ENCODE data around the gene DOCK2.

Gene DOCK2

DNA sequence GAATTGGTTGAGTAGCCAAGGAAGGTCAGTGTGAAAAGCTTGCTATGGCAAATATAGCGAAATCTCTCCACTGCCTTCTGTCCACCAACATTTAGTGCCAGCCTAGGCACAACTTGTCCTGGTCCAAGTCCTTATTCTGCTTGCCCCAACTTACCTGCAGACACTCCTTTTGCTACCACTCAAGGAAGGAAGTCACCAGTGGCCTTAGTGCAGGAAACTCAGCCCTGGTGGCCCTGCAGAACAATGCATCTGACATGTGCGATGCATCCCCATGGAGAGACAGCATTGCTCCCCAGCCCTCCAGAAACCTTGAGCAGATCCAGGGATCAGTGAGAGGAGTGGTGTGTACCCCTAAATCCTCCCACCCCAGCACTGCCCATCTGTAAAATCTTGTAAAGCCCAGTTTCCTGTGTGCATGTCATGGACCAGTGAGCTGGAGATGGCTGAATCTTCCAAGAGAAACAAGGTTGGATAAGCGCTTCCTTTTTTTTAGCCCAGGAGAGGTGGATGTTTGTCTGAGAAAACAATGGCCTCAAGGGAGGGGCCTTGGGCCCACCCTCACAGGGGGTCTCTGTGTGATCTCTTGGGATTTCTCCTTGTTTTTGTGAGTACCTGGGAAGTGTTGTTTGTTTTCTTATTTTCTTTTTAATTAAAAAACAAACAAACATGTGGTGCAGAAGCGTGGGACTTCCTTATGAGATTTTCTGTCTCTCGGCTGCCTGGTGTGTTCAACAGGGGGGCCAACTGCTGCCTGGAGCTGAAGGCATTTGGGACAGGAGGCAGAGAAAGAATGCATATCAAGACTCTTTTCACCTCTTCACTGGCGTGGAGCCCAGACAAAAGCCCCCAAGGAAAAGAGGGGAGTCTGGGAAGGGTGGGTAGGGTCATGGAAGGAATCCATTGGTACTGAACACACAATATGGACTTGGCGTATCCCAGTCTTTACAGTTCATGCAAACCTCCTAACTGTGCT lies 472.3 kb downstream of the DOCK2 start:
- DNase-seq = no peak

DNA sequence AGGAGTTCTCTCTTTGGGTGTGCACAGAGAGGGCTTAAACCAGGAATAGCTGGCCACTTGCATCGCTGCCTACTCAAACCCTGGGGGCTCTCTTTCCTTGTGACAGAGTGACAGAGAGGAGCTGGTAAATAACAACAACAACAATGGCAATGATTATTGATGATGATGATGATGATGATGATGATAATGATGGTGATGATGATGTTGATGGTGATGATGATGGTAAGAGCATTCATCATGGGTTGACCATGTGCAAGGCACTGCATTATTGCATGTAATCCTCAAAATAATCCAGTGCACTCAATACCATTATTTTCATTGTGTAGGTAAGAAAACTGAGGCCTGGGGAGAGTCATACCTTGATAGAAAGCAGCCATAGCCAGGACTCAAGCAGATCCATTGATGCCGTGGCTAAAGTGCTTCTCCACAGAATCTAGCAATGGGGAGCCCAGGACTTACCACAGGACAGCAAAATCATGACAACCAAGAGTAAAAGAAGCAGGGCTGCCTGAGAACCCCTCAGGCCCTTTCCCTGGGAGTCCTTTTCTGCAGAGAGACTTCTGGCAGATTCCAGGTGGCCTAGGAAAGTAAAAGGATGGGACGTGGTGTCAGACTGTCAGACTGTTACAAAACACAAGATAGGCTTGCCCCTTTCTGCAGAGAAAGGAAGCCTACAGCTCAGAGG lies 473.5 kb downstream of the DOCK2 start:
- no peak for DNase-seq

GRCh38 chr5:170111088-170111785 lies 474.2 kb downstream of the DOCK2 start:
- DNase-seq = no peak

- no peak for DNase-seq
Measured at GRCh38 chr5:170112876-170113521, 475.9 kb downstream of the DOCK2 start.

DNA sequence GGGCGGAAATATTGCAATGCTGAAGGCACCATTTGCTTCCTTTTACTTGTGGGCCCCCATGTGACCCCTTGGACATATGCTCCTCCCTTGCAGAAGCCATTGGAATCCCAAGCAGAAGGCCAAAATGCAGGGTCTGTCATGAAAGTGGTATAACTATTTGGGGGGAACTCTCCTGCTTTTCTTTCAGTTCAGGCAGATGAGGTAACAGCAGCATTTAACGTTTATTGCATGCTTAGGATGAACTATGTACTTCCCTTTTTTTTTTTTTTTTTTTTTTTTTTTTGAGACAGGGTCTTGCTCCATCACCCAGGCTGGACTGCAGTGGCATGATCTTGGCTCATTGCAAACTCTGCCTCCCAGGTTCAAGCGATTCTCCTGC lies 476.4 kb downstream of the DOCK2 start:
- no peak for DNase-seq

DNA sequence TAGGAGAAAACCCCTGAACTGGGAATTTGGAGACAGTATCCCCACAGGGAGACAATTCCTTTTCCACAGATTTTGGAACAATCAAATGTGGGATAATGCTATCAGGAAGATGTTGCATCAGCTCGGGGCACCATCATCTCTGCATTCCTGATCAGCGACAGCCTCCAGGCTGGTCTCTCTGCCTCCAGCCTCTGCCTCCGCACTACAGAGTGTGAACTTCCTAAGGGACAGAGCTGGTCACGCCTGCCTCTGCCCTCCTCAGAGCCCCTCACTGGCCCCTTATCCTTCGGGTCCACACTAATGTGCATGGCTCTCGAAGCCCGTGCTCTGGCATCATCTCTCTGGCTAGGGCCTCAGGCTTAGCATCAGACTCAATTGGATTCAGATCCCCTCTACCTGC lies 477.2 kb downstream of the DOCK2 start:
- no peak for DNase-seq

DNA sequence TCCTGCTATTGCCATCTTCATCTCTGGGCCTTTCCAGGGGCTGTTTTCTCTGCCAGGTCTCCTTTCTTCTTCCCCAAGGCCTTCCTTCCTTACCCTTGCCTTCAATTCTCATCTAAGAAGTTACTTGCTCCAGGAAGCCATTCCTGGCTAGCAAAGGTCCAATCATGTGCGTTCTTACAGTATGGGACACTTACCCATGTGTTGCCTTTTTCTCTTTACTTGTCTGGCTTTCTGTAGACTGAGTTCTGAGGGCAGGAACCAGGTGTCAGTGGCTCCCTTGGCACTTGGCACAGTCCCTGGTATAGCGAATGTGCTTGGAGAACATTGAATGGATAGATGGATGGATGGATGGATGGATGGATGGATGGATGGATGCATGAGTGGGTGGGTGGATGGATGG lies 478.9 kb downstream of the DOCK2 start:
- no peak for DNase-seq

- no peak for DNase-seq
Measured at GRCh38 chr5:170117736-170118135, 480.7 kb downstream of the DOCK2 start.

DNA sequence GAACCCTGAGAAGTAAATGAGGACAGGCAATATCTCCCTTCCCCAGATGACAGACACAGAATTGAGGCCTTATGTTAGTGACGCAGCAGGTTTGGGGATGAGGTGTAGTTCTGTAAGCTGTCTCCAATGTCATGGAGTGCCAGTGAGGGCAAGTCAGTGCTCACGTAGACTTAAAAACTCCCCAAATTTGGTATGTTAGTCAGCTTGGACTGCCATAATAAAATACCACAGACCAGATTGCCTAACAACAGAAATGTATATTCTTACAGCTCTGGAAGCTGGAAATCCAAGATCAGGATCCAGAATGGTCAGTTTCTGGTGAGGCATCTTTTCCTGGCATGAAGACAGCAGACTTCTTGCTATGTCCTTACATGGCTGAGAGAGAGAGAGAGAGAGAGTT lies 483.5 kb downstream of the DOCK2 start:
- no peak for DNase-seq

DNA sequence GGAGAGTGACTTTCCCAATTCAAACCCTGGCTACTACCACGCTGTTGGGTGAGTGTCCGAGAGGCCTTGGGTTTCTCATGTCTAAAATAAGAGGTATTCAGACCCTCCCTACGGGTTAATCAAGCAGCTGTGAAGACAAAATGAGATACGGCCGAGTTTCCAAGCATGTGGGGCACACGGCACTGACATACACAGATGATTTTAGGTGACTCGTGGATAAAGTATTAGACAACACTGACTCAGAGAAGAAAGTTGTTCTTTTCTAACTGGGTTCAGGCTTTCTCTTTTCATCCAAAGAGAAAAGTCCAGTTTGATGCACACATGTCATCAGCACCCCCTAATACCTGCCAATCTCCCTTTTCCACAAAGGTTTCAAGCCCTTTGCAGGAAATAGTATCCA lies 484.2 kb downstream of the DOCK2 start:
- DNase-seq = no peak

- no peak for DNase-seq
Measured at GRCh38 chr5:170126061-170126460, 489.0 kb downstream of the DOCK2 start.

DNA sequence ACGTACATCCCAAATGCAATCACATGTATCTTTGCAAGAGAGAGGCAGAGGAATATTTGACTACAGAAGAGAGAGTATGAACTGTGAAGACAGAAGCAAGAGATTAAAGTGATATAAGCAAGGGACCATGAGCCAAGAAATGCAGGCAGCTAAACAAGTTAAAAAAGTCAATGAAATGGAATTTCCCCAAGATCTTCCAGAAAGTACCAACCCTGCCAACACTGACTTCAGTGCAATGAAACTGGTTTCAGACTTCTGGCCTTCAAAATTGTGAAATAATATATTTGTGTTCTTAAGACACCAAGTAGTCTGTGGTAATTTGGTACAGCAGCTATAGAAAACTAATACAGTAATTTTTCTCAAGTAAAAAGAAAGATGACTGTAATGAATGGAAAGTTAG lies 489.6 kb downstream of the DOCK2 start:
- DNase-seq = no peak

DNA sequence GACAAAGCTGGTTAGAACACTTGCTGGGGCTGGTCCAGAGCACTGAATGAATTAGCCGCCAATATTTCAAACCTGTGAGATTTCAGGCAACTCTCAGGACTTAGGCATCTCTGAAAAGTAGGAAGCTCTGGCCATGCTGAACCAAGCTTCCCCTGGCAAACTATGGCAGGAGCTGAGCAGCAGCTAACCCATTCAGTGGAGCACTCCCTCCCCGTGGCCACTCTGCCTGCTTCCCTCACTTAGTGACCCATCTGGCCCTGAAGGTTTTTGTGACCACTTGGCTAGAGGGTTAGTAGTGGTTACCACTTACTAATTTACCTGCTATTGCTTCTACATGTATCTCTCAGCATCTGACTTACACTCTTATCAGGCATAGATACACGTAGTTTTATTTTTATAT lies 494.2 kb downstream of the DOCK2 start:
- DNase-seq = no peak

DNA sequence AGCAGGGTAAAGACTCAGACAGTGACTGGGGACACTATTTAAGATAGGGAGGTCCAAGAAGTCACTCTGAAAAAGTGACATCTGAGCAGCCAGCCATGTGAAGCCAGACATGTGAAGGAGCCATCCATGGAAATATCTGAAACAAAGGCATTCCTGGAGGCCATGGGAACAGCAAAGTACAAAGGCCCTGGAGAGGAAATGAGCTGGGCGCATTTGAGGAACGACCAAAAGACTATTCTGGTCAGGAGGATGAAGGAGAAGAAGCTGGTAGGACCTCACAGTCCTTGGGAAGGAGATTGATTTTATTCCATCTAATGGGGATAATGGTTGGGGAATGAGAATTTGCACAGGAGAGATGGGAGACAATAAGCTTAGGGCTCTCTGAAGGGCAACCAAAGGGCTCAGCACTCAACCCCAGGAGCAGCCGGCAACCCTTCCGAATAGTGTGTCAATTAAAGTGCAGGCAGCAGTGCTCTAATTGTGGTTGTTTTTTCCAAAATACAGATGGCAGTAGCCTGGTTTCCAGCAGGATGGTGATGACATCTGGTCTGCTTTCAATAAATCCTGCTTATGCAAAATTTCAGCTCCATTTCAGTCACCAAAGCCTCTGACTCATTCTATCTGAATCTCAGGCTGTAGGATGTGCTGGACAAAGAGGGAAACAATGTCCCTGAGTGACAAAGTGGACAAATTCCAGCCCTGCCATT lies 495.3 kb downstream of the DOCK2 start:
- no peak for DNase-seq

Measured in activated naive CD4-positive, alpha-beta T cell treated with anti-CD3 and anti-CD28 coated beads, Interleukin-2, amount 50 U/mL, for 16 hours (primary cell).